Measurements from ENCODE around the gene PRSS27.
A peak's percentile ranks its signal among the peaks of the same experiment; 100 is the strongest.

PRSS27 gene

DNA sequence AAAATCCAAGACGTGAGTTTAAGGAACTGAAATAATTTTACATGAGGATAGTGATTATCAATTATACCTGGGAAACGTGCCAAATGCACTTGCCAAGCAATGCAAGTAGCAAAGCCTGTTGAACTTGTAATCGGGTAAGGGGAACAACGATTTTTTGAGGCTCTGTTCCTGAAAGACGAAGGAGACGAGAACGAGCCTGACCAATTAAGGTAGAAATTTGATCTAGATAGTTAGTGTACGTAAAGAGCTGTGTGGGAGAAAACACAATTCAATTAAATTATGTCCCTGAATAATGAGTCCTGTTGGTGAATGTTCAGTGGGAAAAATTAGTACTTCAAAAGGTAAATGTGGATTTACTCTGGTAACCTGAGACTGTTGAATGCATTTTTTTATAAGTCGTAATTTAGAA lies 55.4 kb downstream of the PRSS27 start (continued):
- TF ChIP-seq ZNF501 (tag by site-specific recombination; IDR thresholded peaks at IDR 0.05): no peak
- TF ChIP-seq ZBTB17 (tag by site-specific recombination; IDR thresholded peaks at IDR 0.05): peak; percentile 45
- TF ChIP-seq KLF16 (tag by site-specific recombination; IDR thresholded peaks at IDR 0.05): no peak
- peak; percentile 60 for TF ChIP-seq ZNF366 (tag by site-specific recombination; conservative IDR thresholded peaks at IDR 0.05)
- peak; percentile 66; the same call in 1 of the 2 replicates for TF ChIP-seq FEZF1 (tag by site-specific recombination; IDR thresholded peaks at IDR 0.05)
- no peak for TF ChIP-seq ZNF560 (tag by site-specific recombination; IDR thresholded peaks at IDR 0.05; ENCODE audit: borderline replicate concordance)
- TF ChIP-seq, protein P1, sequence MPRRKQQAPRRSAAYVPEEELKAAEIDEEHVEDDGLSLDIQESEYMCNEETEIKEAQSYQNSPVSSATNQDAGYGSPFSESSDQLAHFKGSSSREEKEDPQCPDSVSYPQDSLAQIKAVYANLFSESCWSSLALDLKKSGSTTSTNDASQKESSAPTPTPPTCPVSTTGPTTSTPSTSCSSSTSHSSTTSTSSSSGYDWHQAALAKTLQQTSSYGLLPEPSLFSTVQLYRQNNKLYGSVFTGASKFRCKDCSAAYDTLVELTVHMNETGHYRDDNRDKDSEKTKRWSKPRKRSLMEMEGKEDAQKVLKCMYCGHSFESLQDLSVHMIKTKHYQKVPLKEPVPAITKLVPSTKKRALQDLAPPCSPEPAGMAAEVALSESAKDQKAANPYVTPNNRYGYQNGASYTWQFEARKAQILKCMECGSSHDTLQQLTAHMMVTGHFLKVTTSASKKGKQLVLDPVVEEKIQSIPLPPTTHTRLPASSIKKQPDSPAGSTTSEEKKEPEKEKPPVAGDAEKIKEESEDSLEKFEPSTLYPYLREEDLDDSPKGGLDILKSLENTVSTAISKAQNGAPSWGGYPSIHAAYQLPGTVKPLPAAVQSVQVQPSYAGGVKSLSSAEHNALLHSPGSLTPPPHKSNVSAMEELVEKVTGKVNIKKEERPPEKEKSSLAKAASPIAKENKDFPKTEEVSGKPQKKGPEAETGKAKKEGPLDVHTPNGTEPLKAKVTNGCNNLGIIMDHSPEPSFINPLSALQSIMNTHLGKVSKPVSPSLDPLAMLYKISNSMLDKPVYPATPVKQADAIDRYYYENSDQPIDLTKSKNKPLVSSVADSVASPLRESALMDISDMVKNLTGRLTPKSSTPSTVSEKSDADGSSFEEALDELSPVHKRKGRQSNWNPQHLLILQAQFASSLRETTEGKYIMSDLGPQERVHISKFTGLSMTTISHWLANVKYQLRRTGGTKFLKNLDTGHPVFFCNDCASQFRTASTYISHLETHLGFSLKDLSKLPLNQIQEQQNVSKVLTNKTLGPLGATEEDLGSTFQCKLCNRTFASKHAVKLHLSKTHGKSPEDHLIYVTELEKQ (tag by site-specific recombination; IDR thresholded peaks at IDR 0.05; ENCODE audit: borderline replicate concordance): peak; percentile 59; the same call in 1 of the 2 replicates
- TF ChIP-seq ZNF629 (tag by site-specific recombination; IDR thresholded peaks at IDR 0.05): peak; percentile 76
- 0 out of 2 replicates have a peak, but pooled peaks have one; percentile 35 for TF ChIP-seq ZBTB8A (tag by site-specific recombination; IDR thresholded peaks at IDR 0.05)
- TF ChIP-seq ZEB2 (tag by site-specific recombination; IDR thresholded peaks at IDR 0.05): peak; percentile 44; the same call in 1 of the 2 replicates
- no peak for TF ChIP-seq ZFP41 (tag by site-specific recombination; IDR thresholded peaks at IDR 0.05; ENCODE audit: borderline replicate concordance)
- TF ChIP-seq ZNF843 (tag by site-specific recombination; IDR thresholded peaks at IDR 0.05): peak; percentile 66

DNA sequence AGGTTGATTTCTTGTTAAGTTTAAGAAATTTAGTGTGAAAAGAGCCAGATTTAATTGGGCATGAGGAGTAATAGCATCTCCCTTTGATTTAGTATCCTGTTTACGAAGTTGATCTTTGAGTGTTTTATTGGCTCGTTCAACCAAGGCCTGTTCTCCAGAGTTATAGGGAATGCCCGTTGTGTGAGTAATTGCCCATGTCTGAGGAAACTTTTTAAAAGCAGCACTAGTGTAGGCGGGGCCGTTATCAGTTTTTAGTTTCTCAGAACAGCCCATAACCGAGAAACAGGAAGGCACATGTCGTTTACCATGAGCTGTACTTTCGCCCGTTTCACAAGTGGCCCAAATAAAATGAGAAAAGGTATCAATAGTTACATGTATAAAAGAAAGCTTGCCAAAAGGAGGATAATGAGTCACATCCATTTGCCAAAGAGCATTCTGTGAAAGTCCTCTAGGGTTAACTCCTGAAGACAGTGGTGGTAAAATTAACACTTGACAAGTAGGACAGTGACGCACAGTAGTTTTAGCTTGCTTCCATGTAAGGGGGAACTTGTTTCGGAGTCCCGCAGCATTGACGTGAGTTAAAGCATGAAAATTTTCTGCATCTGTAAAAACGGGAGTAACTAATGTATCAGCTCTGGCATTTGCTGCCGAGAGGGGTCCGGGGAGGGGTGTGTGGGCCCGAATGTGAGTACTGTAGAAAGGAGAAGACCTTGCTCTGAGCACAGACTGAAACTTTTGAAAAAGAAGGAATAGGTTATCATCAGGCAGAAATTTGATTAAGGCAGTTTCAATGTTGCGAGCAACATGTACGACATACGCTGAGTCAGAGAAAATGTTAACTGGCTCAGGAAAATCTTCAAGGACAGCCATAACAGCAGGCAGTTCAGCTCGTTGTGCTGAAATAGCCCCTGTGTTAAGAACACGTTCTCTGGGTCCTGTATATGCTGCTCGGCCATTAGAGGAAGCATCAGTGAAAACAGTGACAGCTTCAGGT lies 56.2 kb downstream of the PRSS27 start:
- ChIA-PET CTCF (interaction anchor here (1.2 kb wide), 1 partner anchor 263 kb away, joined by 3 read pairs; no protein-coding TSS in a partner anchor), POLR2A (no interaction called here)
- TF ChIP-seq, protein P2, sequence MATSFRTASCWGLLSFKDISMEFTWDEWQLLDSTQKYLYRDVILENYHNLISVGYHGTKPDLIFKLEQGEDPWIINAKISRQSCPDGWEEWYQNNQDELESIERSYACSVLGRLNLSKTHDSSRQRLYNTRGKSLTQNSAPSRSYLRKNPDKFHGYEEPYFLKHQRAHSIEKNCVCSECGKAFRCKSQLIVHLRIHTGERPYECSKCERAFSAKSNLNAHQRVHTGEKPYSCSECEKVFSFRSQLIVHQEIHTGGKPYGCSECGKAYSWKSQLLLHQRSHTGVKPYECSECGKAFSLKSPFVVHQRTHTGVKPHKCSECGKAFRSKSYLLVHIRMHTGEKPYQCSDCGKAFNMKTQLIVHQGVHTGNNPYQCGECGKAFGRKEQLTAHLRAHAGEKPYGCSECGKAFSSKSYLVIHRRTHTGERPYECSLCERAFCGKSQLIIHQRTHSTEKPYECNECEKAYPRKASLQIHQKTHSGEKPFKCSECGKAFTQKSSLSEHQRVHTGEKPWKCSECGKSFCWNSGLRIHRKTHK (tag by site-specific recombination; IDR thresholded peaks at IDR 0.05): no peak
- TF ChIP-seq ZNF610 (tag by site-specific recombination; IDR thresholded peaks at IDR 0.05; ENCODE audit: borderline replicate concordance) (peak; percentile 49; the same call in 1 of the 2 replicates), ZSCAN30 (tag by site-specific recombination; IDR thresholded peaks at IDR 0.05) (0 out of 2 replicates have a peak, but pooled peaks have one; percentile 41), ZNF341 (tag by site-specific recombination; IDR thresholded peaks at IDR 0.05; ENCODE audit: low read depth) (peak; percentile 51), ZNF239 (tag by site-specific recombination; IDR thresholded peaks at IDR 0.05) (no peak), HOXC10 (CRISPR knock-in tag; IDR thresholded peaks at IDR 0.05) (no peak), ZNF501 (tag by site-specific recombination; IDR thresholded peaks at IDR 0.05) (no peak), ZNF394 (tag by site-specific recombination; IDR thresholded peaks at IDR 0.05; ENCODE audit: borderline replicate concordance) (peak; percentile 33; the same call in 1 of the 2 replicates), ZNF37A (tag by site-specific recombination; IDR thresholded peaks at IDR 0.05) (no peak), KLF1 (tag by site-specific recombination; IDR thresholded peaks at IDR 0.05) (no peak), ZNF24 (tag by site-specific recombination; IDR thresholded peaks at IDR 0.05) (0 out of 2 replicates have a peak, but pooled peaks have one; percentile 47)
- TF ChIP-seq, protein P3, sequence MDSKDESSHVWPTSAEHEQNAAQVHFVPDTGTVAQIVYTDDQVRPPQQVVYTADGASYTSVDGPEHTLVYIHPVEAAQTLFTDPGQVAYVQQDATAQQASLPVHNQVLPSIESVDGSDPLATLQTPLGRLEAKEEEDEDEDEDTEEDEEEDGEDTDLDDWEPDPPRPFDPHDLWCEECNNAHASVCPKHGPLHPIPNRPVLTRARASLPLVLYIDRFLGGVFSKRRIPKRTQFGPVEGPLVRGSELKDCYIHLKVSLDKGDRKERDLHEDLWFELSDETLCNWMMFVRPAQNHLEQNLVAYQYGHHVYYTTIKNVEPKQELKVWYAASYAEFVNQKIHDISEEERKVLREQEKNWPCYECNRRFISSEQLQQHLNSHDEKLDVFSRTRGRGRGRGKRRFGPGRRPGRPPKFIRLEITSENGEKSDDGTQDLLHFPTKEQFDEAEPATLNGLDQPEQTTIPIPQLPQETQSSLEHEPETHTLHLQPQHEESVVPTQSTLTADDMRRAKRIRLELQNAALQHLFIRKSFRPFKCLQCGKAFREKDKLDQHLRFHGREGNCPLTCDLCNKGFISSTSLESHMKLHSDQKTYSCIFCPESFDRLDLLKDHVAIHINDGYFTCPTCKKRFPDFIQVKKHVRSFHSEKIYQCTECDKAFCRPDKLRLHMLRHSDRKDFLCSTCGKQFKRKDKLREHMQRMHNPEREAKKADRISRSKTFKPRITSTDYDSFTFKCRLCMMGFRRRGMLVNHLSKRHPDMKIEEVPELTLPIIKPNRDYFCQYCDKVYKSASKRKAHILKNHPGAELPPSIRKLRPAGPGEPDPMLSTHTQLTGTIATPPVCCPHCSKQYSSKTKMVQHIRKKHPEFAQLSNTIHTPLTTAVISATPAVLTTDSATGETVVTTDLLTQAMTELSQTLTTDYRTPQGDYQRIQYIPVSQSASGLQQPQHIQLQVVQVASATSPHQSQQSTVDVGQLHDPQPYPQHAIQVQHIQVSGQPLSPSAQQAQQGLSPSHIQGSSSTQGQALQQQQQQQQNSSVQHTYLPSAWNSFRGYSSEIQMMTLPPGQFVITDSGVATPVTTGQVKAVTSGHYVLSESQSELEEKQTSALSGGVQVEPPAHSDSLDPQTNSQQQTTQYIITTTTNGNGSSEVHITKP (tag by site-specific recombination; IDR thresholded peaks at IDR 0.05): peak; percentile 54
- TF ChIP-seq, protein P4, sequence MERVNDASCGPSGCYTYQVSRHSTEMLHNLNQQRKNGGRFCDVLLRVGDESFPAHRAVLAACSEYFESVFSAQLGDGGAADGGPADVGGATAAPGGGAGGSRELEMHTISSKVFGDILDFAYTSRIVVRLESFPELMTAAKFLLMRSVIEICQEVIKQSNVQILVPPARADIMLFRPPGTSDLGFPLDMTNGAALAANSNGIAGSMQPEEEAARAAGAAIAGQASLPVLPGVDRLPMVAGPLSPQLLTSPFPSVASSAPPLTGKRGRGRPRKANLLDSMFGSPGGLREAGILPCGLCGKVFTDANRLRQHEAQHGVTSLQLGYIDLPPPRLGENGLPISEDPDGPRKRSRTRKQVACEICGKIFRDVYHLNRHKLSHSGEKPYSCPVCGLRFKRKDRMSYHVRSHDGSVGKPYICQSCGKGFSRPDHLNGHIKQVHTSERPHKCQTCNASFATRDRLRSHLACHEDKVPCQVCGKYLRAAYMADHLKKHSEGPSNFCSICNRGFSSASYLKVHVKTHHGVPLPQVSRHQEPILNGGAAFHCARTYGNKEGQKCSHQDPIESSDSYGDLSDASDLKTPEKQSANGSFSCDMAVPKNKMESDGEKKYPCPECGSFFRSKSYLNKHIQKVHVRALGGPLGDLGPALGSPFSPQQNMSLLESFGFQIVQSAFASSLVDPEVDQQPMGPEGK (tag by site-specific recombination; IDR thresholded peaks at IDR 0.05): 0 out of 2 replicates have a peak, but pooled peaks have one; percentile 12

More for the DNA sequence above, 56.2 kb downstream of the PRSS27 start:
- Histone ChIP-seq H3K9me3 (ENCODE audit: control insufficient read depth, insufficient read depth, low read depth, low read length) (no peaks in the 10 kb centered on the region), H3K36me3 (ENCODE audit: control insufficient read depth in 2 of 2, insufficient read depth in 1 of 2, low read length in 2 of 2) (peaks cover 0 to 15% of the 10 kb centered on the region in 2 experiments; a peak in 1 of 3 replicates), H3K4me3 (ENCODE audit: low read depth, low read length) (no peak overlapping the region), H3K4me1 (ENCODE audit: control insufficient read depth, insufficient read depth, low read length) (peaks cover 19% of the 10 kb centered on the region), H3K27ac (ENCODE audit: extremely low read depth, low read depth, low read length) (no peak overlapping the region; the same call in 1 of the 2 replicates)
